HL-60 (cell line): ENCODE results near the gene VAT1L.

Source experiments
- GABPA ChIP-seq: IDR thresholded peaks from 2 replicates; pipeline ENCODE4 v1.6.1; 2012; ENCODE audit warnings: low read depth
- POLR2AphosphoS5 ChIP-seq: IDR thresholded peaks from 2 replicates; pipeline ENCODE4 v1.6.1; 2012; ENCODE audit warnings: low read depth
- REST ChIP-seq: IDR thresholded peaks from 2 replicates; pipeline ENCODE4 v1.6.1; 2012; ENCODE audit warnings: low read depth; ENCODE audit not compliant: insufficient replicate concordance
- SPI1 ChIP-seq: IDR thresholded peaks from 2 replicates; pipeline ENCODE4 v1.6.1; 2012; ENCODE audit warnings: low read depth, mild to moderate bottlenecking, borderline replicate concordance
- TF ChIP-seq, protein P1 (sequence below): IDR thresholded peaks from one replicate; pipeline ENCODE4 v1.5.1; 2011; ENCODE audit warnings: low read length, control low read depth, inconsistent platforms; ENCODE audit not compliant: insufficient read depth

GRCh38 chr16:78024159-78024558 lies 235.8 kb downstream of the VAT1L start:
- TF ChIP-seq, protein P1, sequence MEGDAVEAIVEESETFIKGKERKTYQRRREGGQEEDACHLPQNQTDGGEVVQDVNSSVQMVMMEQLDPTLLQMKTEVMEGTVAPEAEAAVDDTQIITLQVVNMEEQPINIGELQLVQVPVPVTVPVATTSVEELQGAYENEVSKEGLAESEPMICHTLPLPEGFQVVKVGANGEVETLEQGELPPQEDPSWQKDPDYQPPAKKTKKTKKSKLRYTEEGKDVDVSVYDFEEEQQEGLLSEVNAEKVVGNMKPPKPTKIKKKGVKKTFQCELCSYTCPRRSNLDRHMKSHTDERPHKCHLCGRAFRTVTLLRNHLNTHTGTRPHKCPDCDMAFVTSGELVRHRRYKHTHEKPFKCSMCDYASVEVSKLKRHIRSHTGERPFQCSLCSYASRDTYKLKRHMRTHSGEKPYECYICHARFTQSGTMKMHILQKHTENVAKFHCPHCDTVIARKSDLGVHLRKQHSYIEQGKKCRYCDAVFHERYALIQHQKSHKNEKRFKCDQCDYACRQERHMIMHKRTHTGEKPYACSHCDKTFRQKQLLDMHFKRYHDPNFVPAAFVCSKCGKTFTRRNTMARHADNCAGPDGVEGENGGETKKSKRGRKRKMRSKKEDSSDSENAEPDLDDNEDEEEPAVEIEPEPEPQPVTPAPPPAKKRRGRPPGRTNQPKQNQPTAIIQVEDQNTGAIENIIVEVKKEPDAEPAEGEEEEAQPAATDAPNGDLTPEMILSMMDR, result no peak
- TF ChIP-seq REST (no peak), GABPA (no peak), POLR2AphosphoS5 (no peak), SPI1 (no peak)
